HG03135 (cell line): ENCODE measurements around the gene RBMS3.

Experiments used
- ATAC-seq: cut with Tn5 transposase; IDR thresholded peaks from one replicate; pipeline ENCODE4 v1.9.1; 2021; ENCODE audit warnings: mild to moderate bottlenecking, moderate library complexity; ENCODE audit not compliant: unreplicated experiment

Gene RBMS3

GRCh38 chr3:29559741-29560465, 279.0 kb downstream of the RBMS3 start:
- no peak for ATAC-seq

GRCh38 chr3:29561651-29562149, 280.8 kb downstream of the RBMS3 start:
- ATAC-seq = no peak

- no peak for ATAC-seq
Observed at GRCh38 chr3:29565236-29565635, 284.4 kb downstream of the RBMS3 start.

- ATAC-seq = no peak
Observed at GRCh38 chr3:29567501-29567900, 286.6 kb downstream of the RBMS3 start.

GRCh38 chr3:29568355-29568754, 287.5 kb downstream of the RBMS3 start:
- ATAC-seq = no peak

- no peak for ATAC-seq
Observed at GRCh38 chr3:29576181-29576580, 295.3 kb downstream of the RBMS3 start.

- ATAC-seq = no peak
Observed at GRCh38 chr3:29576675-29577074, 295.8 kb downstream of the RBMS3 start.

- no peak for ATAC-seq
Observed at GRCh38 chr3:29577250-29577649, 296.4 kb downstream of the RBMS3 start.

- ATAC-seq = no peak
Observed at GRCh38 chr3:29581311-29581710, 300.4 kb downstream of the RBMS3 start.

GRCh38 chr3:29582273-29582672, 301.4 kb downstream of the RBMS3 start:
- ATAC-seq = no peak

- ATAC-seq = no peak
Observed at GRCh38 chr3:29583861-29584260, 303.0 kb downstream of the RBMS3 start.

- no peak for ATAC-seq
Observed at GRCh38 chr3:29585368-29585767, 304.5 kb downstream of the RBMS3 start.

GRCh38 chr3:29587340-29587739, 306.5 kb downstream of the RBMS3 start:
- no peak for ATAC-seq

GRCh38 chr3:29590012-29590411, 309.1 kb downstream of the RBMS3 start:
- ATAC-seq = no peak

- ATAC-seq = no peak
Observed at GRCh38 chr3:29590461-29590860, 309.6 kb downstream of the RBMS3 start.

- ATAC-seq = no peak
Observed at GRCh38 chr3:29591579-29591978, 310.7 kb downstream of the RBMS3 start.

GRCh38 chr3:29593802-29594201, 312.9 kb downstream of the RBMS3 start:
- no peak for ATAC-seq

GRCh38 chr3:29594261-29594660, 313.4 kb downstream of the RBMS3 start:
- ATAC-seq = no peak

- no peak for ATAC-seq
Observed at GRCh38 chr3:29597376-29598008, 316.6 kb downstream of the RBMS3 start.

GRCh38 chr3:29601861-29602585, 321.2 kb downstream of the RBMS3 start:
- ATAC-seq = no peak

GRCh38 chr3:29605845-29606244, 325.0 kb downstream of the RBMS3 start:
- ATAC-seq = no peak

- ATAC-seq = no peak
Observed at GRCh38 chr3:29606416-29606815, 325.5 kb downstream of the RBMS3 start.
